Hepatocyte (in vitro differentiated cells): Measurements from ENCODE around the gene DPY19L2.
"Not testable (repeated sequence)": the region's sequence is repeated elsewhere in the genome, so short reads cannot be mapped to it uniquely, and the experiment has no call there.

Source experiments
- EZH2 ChIP-seq: fragments of 200-600 bp; sonication (generic); IDR thresholded peaks from 2 replicates; pipeline ENCODE4 v1.6.1; 2016; ENCODE audit warnings: antibody characterized with exemption, mild to moderate bottlenecking, borderline replicate concordance
- TF ChIP-seq, protein P1 (sequence below): fragments of 200-600 bp; sonication (generic); IDR thresholded peaks from 2 replicates; pipeline ENCODE4 v1.5.1; 2016; ENCODE audit warnings: antibody characterized with exemption, mild to moderate bottlenecking; ENCODE audit not compliant: poor library complexity

DNA sequence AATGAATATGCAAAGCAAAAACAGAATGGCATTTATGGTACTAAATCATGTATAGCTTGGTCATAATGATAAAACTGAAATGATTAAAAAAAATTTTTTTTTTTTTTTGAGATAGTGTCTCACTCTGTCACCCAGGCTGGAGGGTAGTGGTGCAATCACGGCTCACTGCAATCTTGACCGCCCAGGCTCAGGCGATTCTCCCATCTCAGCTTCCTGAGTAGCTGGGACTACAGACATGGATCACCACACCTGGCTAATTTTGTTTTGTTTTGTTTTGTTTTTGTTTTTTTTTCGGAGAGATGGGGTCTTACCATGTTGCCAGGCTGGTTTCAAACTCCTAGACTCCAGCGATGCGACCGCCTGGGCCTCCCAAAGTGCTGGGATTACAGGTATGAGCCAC is 138.7 kb downstream of the DPY19L2 start:
- TF ChIP-seq, protein P1, sequence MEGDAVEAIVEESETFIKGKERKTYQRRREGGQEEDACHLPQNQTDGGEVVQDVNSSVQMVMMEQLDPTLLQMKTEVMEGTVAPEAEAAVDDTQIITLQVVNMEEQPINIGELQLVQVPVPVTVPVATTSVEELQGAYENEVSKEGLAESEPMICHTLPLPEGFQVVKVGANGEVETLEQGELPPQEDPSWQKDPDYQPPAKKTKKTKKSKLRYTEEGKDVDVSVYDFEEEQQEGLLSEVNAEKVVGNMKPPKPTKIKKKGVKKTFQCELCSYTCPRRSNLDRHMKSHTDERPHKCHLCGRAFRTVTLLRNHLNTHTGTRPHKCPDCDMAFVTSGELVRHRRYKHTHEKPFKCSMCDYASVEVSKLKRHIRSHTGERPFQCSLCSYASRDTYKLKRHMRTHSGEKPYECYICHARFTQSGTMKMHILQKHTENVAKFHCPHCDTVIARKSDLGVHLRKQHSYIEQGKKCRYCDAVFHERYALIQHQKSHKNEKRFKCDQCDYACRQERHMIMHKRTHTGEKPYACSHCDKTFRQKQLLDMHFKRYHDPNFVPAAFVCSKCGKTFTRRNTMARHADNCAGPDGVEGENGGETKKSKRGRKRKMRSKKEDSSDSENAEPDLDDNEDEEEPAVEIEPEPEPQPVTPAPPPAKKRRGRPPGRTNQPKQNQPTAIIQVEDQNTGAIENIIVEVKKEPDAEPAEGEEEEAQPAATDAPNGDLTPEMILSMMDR: not testable (repeated sequence)
- TF ChIP-seq EZH2: not testable (repeated sequence)
